ENCODE results near the gene SNX3.
"Not testable (repeated sequence)": the region's sequence is repeated elsewhere in the genome, so short reads cannot be mapped to it uniquely, and the experiment has no call there.

SNX3 gene

DNA sequence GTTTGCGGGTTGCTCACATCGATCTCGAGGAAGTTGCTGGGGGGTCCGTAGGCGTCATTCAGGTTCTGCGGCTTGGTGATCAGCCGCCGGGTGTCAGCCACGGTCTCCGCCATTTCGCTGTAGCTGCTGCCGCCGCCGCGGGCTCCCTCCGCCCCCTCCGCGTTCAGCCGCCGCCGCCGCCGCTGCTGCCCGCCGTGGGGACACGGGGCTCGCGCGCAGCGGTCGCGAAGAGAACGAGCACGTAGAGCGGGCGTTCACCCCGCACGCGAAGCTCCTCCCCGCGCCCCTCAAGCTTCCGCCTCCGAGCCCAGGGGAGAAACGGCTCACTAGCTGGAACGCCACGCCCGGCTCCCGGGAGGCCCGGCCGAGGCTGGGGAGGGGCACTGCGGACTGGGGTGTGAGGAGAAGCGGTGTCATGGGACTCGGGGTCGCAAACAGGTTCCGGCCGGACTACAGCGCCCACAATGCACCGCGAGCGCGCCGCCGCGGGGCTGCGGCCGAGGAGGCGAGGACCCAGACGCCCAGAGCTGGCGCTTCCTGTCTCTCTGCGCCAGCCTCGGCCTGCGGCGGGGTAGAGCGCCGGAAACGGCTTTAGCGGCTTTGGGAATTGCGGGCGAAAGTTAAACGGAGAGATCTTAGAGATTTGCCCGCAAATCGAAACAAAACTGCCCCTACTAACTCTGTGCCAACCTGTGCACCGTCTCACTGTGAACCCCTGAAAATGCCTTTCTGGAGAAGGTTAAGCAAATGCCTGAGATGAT is at the start of gene SNX3:
Gene SNX3 (minus strand): TSS at position 232 of the 761 bp plus-strand sequence. CDS start 119 bp downstream, at position 113.
- Histone ChIP-seq H3K4me3 (ENCODE audit: low read depth, low read length) (peak within 1 kb of the TSS; percentile 99), H3K36me3 (ENCODE audit: insufficient read depth, low read length) (0 out of 2 replicates have a peak, but pooled peaks cover 4% of the 10 kb centered on the region), H2AFZ (ENCODE audit: low read length, unreplicated experiment) (peak within 1 kb of the TSS; percentile 100), H3K4me1 (ENCODE audit: control insufficient read depth, insufficient read depth, low read length, unreplicated experiment) (no peaks in the 10 kb centered on the region), H3K79me2 (ENCODE audit: control insufficient read depth, insufficient read depth, low read length, unreplicated experiment) (peaks cover 49% of the 10 kb centered on the region), H3K27me3 (ENCODE audit: insufficient read depth, low read length) (no peaks in the 10 kb centered on the region), H3K27ac (ENCODE audit: low read depth, low read length) (peak within 1 kb of the TSS; percentile 85)

- no peak overlapping the region for H3K4me3 ChIP-seq (ENCODE audit: low read depth, low read length)
Observed at GRCh38 chr6:108309844-108310243, 49.0 kb upstream of the SNX3 start.

GRCh38 chr6:108308641-108309040 is 47.8 kb upstream of the SNX3 start:
- not testable (repeated sequence) for H3K27ac ChIP-seq (ENCODE audit: low read depth, low read length); H3K4me1 ChIP-seq (ENCODE audit: control insufficient read depth, insufficient read depth, low read length, unreplicated experiment); H3K4me3 ChIP-seq (ENCODE audit: low read depth, low read length); H3K79me2 ChIP-seq (ENCODE audit: control insufficient read depth, insufficient read depth, low read length, unreplicated experiment); H2AFZ ChIP-seq (ENCODE audit: low read length, unreplicated experiment); H3K36me3 ChIP-seq (ENCODE audit: insufficient read depth, low read length); H3K27me3 ChIP-seq (ENCODE audit: insufficient read depth, low read length)

More at GRCh38 chr6:108309844-108310243, 49.0 kb upstream of the SNX3 start:
- Histone ChIP-seq H3K27ac (ENCODE audit: low read depth, low read length) (no peak overlapping the region), H2AFZ (ENCODE audit: low read length, unreplicated experiment) (no peak overlapping the region), H3K4me1 (ENCODE audit: control insufficient read depth, insufficient read depth, low read length, unreplicated experiment) (peaks cover 5% of the 10 kb centered on the region), H3K79me2 (ENCODE audit: control insufficient read depth, insufficient read depth, low read length, unreplicated experiment) (peaks cover 4% of the 10 kb centered on the region), H3K36me3 (ENCODE audit: insufficient read depth, low read length) (0 out of 2 replicates have a peak, but pooled peaks cover 3% of the 10 kb centered on the region), H3K27me3 (ENCODE audit: insufficient read depth, low read length) (no peaks in the 10 kb centered on the region)

DNA sequence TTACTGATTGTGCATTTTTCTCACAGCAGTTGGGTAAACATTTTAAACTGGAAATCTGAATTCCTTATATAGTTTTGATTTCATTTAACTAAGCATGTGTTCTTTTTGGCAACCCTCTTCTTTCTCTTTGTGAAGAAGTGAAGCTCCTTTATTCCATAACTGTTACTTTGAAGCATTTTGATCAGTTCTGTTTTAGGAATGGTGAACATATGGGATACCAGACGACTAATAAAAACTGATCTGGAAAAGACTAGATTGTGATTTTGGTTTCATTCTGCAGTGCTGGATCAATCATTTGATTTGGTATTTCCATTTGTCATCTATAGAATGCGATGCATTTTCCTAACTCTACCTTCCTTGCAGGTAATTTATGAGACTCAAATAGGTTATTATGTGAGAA is 43.8 kb upstream of the SNX3 start:
- Histone ChIP-seq H3K4me1 (ENCODE audit: control insufficient read depth, insufficient read depth, low read length, unreplicated experiment) (peaks cover 5% of the 10 kb centered on the region), H3K79me2 (ENCODE audit: control insufficient read depth, insufficient read depth, low read length, unreplicated experiment) (no peaks in the 10 kb centered on the region), H3K4me3 (ENCODE audit: low read depth, low read length) (no peak overlapping the region), H3K27ac (ENCODE audit: low read depth, low read length) (no peak overlapping the region), H3K36me3 (ENCODE audit: insufficient read depth, low read length) (no peaks in the 10 kb centered on the region), H2AFZ (ENCODE audit: low read length, unreplicated experiment) (no peak overlapping the region), H3K27me3 (ENCODE audit: insufficient read depth, low read length) (no peaks in the 10 kb centered on the region)

GRCh38 chr6:108302386-108302785 is 41.5 kb upstream of the SNX3 start:
- Histone ChIP-seq H2AFZ (ENCODE audit: low read length, unreplicated experiment) (no peak overlapping the region), H3K27ac (ENCODE audit: low read depth, low read length) (no peak overlapping the region), H3K4me3 (ENCODE audit: low read depth, low read length) (no peak overlapping the region), H3K27me3 (ENCODE audit: insufficient read depth, low read length) (no peaks in the 10 kb centered on the region), H3K79me2 (ENCODE audit: control insufficient read depth, insufficient read depth, low read length, unreplicated experiment) (no peaks in the 10 kb centered on the region), H3K36me3 (ENCODE audit: insufficient read depth, low read length) (no peaks in the 10 kb centered on the region), H3K4me1 (ENCODE audit: control insufficient read depth, insufficient read depth, low read length, unreplicated experiment) (no peaks in the 10 kb centered on the region)

DNA sequence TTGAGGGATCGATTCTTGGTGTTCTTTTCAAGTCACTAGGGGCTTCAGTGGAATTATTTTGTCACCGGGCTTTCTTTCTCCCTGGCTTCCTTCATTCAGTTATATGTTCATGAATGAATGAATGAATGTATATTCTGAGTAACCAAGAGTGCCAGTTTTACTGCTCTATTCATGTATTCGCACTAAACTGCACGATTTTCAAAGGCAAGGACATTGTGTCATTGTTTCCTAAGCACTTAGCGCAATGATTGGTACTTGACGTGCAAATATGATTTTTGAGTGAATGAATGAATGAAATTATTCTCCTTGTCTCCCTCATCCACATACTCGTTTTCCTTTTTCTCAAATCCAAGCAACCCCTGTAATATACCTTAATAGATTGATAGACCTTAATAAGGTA is 34.8 kb upstream of the SNX3 start:
- peak overlapping the region; percentile 85 for H3K27ac ChIP-seq (ENCODE audit: low read depth, low read length)
- no peaks in the 10 kb centered on the region for H3K27me3 ChIP-seq (ENCODE audit: insufficient read depth, low read length)
- H3K36me3 ChIP-seq (ENCODE audit: insufficient read depth, low read length): no peaks in the 10 kb centered on the region
- H2AFZ ChIP-seq (ENCODE audit: low read length, unreplicated experiment): peak overlapping the region; percentile 99
- peak overlapping the region; percentile 98 for H3K4me3 ChIP-seq (ENCODE audit: low read depth, low read length)
- no peaks in the 10 kb centered on the region for H3K4me1 ChIP-seq (ENCODE audit: control insufficient read depth, insufficient read depth, low read length, unreplicated experiment)
- peaks cover 10% of the 10 kb centered on the region for H3K79me2 ChIP-seq (ENCODE audit: control insufficient read depth, insufficient read depth, low read length, unreplicated experiment)

DNA sequence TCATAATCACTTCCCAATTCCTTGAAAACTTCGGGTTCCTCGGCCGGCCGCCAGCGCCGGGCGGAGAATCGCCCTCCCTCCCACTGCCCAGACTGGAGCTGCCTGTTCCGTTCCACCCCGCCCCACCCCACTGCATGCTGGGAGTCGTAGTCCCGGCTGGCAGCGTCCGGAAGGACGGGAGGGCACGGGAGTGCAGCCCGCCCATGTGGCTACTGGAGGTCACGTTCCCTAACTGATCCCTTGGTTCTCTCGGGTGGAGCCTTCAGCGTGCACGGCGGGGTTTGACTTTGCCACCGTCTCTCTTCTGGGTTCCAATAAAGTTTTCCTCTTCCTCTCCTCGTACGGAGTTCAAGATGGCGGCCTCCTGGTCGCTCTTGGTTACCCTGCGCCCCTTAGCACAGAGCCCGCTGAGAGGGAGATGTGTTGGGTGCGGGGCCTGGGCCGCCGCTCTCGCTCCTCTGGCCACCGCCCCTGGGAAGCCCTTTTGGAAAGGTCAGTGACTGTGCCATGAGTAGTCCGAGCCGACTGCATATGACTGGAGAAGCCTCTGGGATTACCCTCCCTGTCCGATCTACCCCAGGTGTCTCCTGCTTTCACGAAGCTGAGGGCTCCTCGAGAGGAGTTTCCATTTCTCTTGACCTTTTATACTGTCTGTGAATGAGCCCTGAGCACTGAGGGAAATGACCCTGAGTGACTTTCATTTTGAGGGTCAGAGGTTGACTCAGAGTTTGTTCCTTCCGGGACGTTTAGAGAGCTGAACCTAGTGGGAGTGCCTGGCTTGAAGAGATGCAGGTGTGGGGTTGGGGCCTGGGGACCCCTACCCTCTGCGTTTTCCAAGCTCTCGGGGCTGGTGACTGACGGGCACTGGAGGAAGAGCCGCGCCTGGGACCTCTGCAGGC is 34.1 kb upstream of the SNX3 start, which contains the start of gene AFG1L:
Gene AFG1L (plus strand): TSS at position 328 of the 899 bp plus-strand sequence. CDS start 26 bp downstream, at position 354.
- Histone ChIP-seq H3K36me3 (ENCODE audit: insufficient read depth, low read length) (no peaks in the 10 kb centered on the region), H2AFZ (ENCODE audit: low read length, unreplicated experiment) (peak within 1 kb of the TSS; percentile 99), H3K27me3 (ENCODE audit: insufficient read depth, low read length) (no peaks in the 10 kb centered on the region), H3K79me2 (ENCODE audit: control insufficient read depth, insufficient read depth, low read length, unreplicated experiment) (peaks cover 10% of the 10 kb centered on the region), H3K27ac (ENCODE audit: low read depth, low read length) (peak within 1 kb of the TSS; percentile 85), H3K4me3 (ENCODE audit: low read depth, low read length) (peak within 1 kb of the TSS; percentile 98), H3K4me1 (ENCODE audit: control insufficient read depth, insufficient read depth, low read length, unreplicated experiment) (no peaks in the 10 kb centered on the region)

- H3K4me3 ChIP-seq (ENCODE audit: low read depth, low read length): peak overlapping the region; percentile 98
- H3K36me3 ChIP-seq (ENCODE audit: insufficient read depth, low read length): no peaks in the 10 kb centered on the region
- H2AFZ ChIP-seq (ENCODE audit: low read length, unreplicated experiment): peak overlapping the region; percentile 99
- peak overlapping the region; percentile 85 for H3K27ac ChIP-seq (ENCODE audit: low read depth, low read length)
- no peaks in the 10 kb centered on the region for H3K4me1 ChIP-seq (ENCODE audit: control insufficient read depth, insufficient read depth, low read length, unreplicated experiment)
- peaks cover 10% of the 10 kb centered on the region for H3K79me2 ChIP-seq (ENCODE audit: control insufficient read depth, insufficient read depth, low read length, unreplicated experiment)
- H3K27me3 ChIP-seq (ENCODE audit: insufficient read depth, low read length): no peaks in the 10 kb centered on the region
Observed at GRCh38 chr6:108294297-108294726, 33.5 kb upstream of the SNX3 start.

DNA sequence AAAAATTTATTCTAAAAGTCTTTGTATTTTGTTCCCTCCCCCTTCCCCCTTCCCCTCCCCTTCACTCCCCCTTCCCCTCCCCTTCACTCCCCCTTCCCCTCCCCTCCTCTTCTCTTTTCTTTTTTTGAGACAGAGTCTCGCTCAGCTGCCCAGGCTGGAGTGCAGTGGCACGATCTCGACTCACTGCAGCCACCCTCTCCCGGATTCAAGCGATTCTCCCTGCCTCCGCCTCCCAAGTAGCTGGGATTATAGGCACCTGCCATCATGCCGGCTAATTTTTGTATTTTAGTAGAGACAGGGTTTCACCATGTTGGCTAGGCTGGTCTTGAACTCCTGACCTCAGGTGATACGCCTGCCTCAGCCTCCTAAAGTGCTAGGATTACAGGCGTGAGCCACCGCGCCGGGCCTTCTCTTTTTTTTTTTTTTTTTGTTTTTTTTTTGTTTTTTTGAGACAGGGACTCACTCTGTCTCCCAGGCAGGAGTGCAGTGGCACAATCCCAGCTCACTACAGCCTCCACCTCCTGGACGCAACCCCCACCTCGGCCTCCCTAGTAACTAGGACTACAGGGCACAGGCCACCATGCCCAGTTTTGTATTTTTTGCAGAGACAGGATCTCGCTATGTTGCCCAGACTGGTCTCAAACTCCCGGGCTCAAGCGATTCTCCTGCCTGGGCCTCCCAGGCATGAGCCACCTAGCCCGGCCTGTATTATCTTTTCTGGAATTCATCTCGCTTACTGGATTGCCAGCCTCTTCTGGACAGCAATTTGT is 32.9 kb upstream of the SNX3 start:
- peak overlapping the region; percentile 85; the same call in 1 of the 2 replicates for H3K27ac ChIP-seq (ENCODE audit: low read depth, low read length)
- peak overlapping the region; percentile 99 for H2AFZ ChIP-seq (ENCODE audit: low read length, unreplicated experiment)
- H3K4me3 ChIP-seq (ENCODE audit: low read depth, low read length): peak overlapping the region; percentile 98

DNA sequence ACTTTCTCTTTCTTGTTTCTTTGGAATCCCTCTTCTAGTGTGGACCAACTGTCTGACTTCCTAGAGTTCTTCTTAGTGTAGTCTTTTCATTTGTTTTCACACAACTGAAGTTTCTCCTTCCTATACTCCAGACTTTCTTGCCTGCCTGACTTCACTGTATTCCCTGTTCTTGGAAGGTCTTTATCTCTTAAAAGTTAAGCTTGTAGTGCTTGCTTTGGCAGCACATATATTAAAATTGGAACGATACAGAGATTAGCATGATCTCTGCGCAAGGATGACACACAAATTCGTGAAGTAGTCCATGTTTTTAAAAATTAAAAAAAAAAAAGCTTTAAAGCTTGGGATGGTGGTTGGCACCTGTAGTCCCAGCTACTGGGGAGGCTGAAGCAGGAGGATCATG is 31.7 kb upstream of the SNX3 start:
- not testable (repeated sequence) for H2AFZ ChIP-seq (ENCODE audit: low read length, unreplicated experiment); H3K79me2 ChIP-seq (ENCODE audit: control insufficient read depth, insufficient read depth, low read length, unreplicated experiment); H3K27ac ChIP-seq (ENCODE audit: low read depth, low read length); H3K4me1 ChIP-seq (ENCODE audit: control insufficient read depth, insufficient read depth, low read length, unreplicated experiment); H3K4me3 ChIP-seq (ENCODE audit: low read depth, low read length); H3K27me3 ChIP-seq (ENCODE audit: insufficient read depth, low read length); H3K36me3 ChIP-seq (ENCODE audit: insufficient read depth, low read length)

More for the DNA sequence above, 32.9 kb upstream of the SNX3 start:
- Histone ChIP-seq H3K4me1 (ENCODE audit: control insufficient read depth, insufficient read depth, low read length, unreplicated experiment) (no peaks in the 10 kb centered on the region), H3K27me3 (ENCODE audit: insufficient read depth, low read length) (no peaks in the 10 kb centered on the region), H3K36me3 (ENCODE audit: insufficient read depth, low read length) (no peaks in the 10 kb centered on the region), H3K79me2 (ENCODE audit: control insufficient read depth, insufficient read depth, low read length, unreplicated experiment) (peaks cover 10% of the 10 kb centered on the region)

All from ACC112 (cell line).